HG03457 (cell line): ENCODE results near the gene BTBD19.
"Not testable (repeated sequence)": the region's sequence is repeated elsewhere in the genome, so short reads cannot be mapped to it uniquely, and the experiment has no call there.

ENCODE experiments used
- ATAC-seq: cut with Tn5 transposase; IDR thresholded peaks from one replicate; pipeline ENCODE4 v1.9.1; 2021; ENCODE audit warnings: moderate number of reproducible peaks; ENCODE audit not compliant: unreplicated experiment

BTBD19 gene

GRCh38 chr1:44808063-44808937 lies at the start of gene BTBD19:
TSS of gene BTBD19 (plus strand) at chr1:44808523. CDS start at chr1:44808821, 298 bp downstream.
- no peak for ATAC-seq

GRCh38 chr1:44759077-44759476 lies 49.2 kb upstream of the BTBD19 start:
- ATAC-seq, result no peak

- no peak for ATAC-seq
Observed at GRCh38 chr1:44760876-44761275, 47.4 kb upstream of the BTBD19 start.

GRCh38 chr1:44766421-44766820 lies 41.9 kb upstream of the BTBD19 start:
- not testable (repeated sequence) for ATAC-seq

GRCh38 chr1:44775078-44775929 lies 33.0 kb upstream of the BTBD19 start, which contains the start of gene RPS8:
TSS of gene RPS8 (plus strand) at chr1:44775540. CDS start at chr1:44775597, 57 bp downstream.
- ATAC-seq, result peak; percentile 63

- ATAC-seq, result peak; percentile 6
Observed at GRCh38 chr1:44775930-44776729, 32.2 kb upstream of the BTBD19 start.

- no peak for ATAC-seq
Observed at GRCh38 chr1:44776730-44777068, 31.6 kb upstream of the BTBD19 start.

GRCh38 chr1:44777547-44777946 lies 30.8 kb upstream of the BTBD19 start:
- no peak for ATAC-seq

- no peak for ATAC-seq
Observed at GRCh38 chr1:44777969-44778635, 30.2 kb upstream of the BTBD19 start.

- no peak for ATAC-seq
Observed at GRCh38 chr1:44778705-44779576, 29.4 kb upstream of the BTBD19 start.

GRCh38 chr1:44780583-44781121 lies 27.7 kb upstream of the BTBD19 start:
- ATAC-seq, result no peak

GRCh38 chr1:44783697-44784093 lies 24.6 kb upstream of the BTBD19 start:
- no peak for ATAC-seq

GRCh38 chr1:44784094-44785028 lies 24.0 kb upstream of the BTBD19 start:
- ATAC-seq, result no peak

- no peak for ATAC-seq
Observed at GRCh38 chr1:44785029-44785380, 23.3 kb upstream of the BTBD19 start.

GRCh38 chr1:44785501-44786137 lies 22.7 kb upstream of the BTBD19 start:
- ATAC-seq, result no peak

- ATAC-seq, result no peak
Observed at GRCh38 chr1:44786138-44786840, 22.0 kb upstream of the BTBD19 start.

- no peak for ATAC-seq
Observed at GRCh38 chr1:44786841-44787426, 21.4 kb upstream of the BTBD19 start.
